Parathyroid adenoma (tissue), 2 donors: ENCODE measurements around the gene PPIH.

ENCODE experiments used
- H2AFZ ChIP-seq: fragments of 300-600 bp; sonication (generic); one replicate; pipeline ENCODE4 v1.7.0; 2017; ENCODE audit warnings: antibody characterized with exemption, mild to moderate bottlenecking
- H3K27ac ChIP-seq: fragments of 300-600 bp; sonication (generic); one replicate; pipeline ENCODE4 v1.7.0; 2017
- H3K27me3 ChIP-seq: fragments of 300-600 bp; sonication (generic); one replicate; pipeline ENCODE4 v1.7.0; 2017; ENCODE audit warnings: low read length; ENCODE audit not compliant: control insufficient read depth, insufficient read depth
- H3K36me3 ChIP-seq: fragments of 300-600 bp; sonication (generic); one replicate; pipeline ENCODE4 v1.7.0; 2017; ENCODE audit warnings: low read length; ENCODE audit not compliant: control insufficient read depth, insufficient read depth
- H3K4me1 ChIP-seq: fragments of 300-600 bp; sonication (generic); one replicate; pipeline ENCODE4 v1.7.0; 2017; ENCODE audit warnings: control low read depth
- H3K4me2 ChIP-seq: fragments of 300-600 bp; sonication (generic); one replicate; pipeline ENCODE4 v1.7.0; 2017; ENCODE audit warnings: low read length
- H3K4me3 ChIP-seq: fragments of 300-600 bp; sonication (generic); one replicate; pipeline ENCODE4 v1.7.0; 2017; ENCODE audit warnings: low read depth, low read length
- H3K79me2 ChIP-seq: fragments of 300-600 bp; sonication (generic); one replicate; pipeline ENCODE4 v1.7.0; 2017; ENCODE audit warnings: control low read depth
- H3K9ac ChIP-seq: fragments of 300-600 bp; sonication (generic); one replicate; pipeline ENCODE4 v1.7.0; 2017; ENCODE audit warnings: mild to moderate bottlenecking
- H3K9me3 ChIP-seq: fragments of 300-600 bp; sonication (generic); one replicate; pipeline ENCODE4 v1.7.0; 2017; ENCODE audit warnings: low read length; ENCODE audit not compliant: control insufficient read depth
- CTCF ChIP-seq: fragments of 300-600 bp; sonication (generic); IDR thresholded peaks from one replicate; pipeline ENCODE4 v1.7.0; 2017; ENCODE audit warnings: antibody characterized with exemption, mild to moderate bottlenecking
- donor health status: primary hyperparathyroidism.

The PPIH gene

GRCh38 chr1:42669936-42670335 lies 11.7 kb downstream of the PPIH start:
- no peak for TF ChIP-seq CTCF
- Histone ChIP-seq H3K36me3 (no peaks in the 10 kb centered on the region), H3K79me2 (no peaks in the 10 kb centered on the region)

GRCh38 chr1:42670425-42670824 lies 12.2 kb downstream of the PPIH start:
- Histone ChIP-seq H3K4me3 (no peak overlapping the region), H3K9me3 (no peaks in the 10 kb centered on the region), H3K79me2 (no peaks in the 10 kb centered on the region), H2AFZ (no peak overlapping the region), H3K9ac (no peak overlapping the region), H3K36me3 (no peaks in the 10 kb centered on the region), H3K4me1 (no peaks in the 10 kb centered on the region), H3K27me3 (no peaks in the 10 kb centered on the region), H3K4me2 (no peak overlapping the region), H3K27ac (no peak overlapping the region)
- TF ChIP-seq CTCF, result no peak

More at GRCh38 chr1:42669936-42670335, 11.7 kb downstream of the PPIH start:
- H3K4me3 ChIP-seq, result no peak overlapping the region
- H3K9ac ChIP-seq, result no peak overlapping the region
- no peak overlapping the region for H3K27ac ChIP-seq
- no peaks in the 10 kb centered on the region for H3K9me3 ChIP-seq
- H3K4me1 ChIP-seq, result no peaks in the 10 kb centered on the region
- H3K27me3 ChIP-seq, result no peaks in the 10 kb centered on the region
- no peak overlapping the region for H3K4me2 ChIP-seq
- no peak overlapping the region for H2AFZ ChIP-seq

GRCh38 chr1:42674214-42674613 lies 16.0 kb downstream of the PPIH start:
- Histone ChIP-seq H3K79me2 (no peaks in the 10 kb centered on the region), H3K4me3 (no peak overlapping the region), H3K9me3 (no peaks in the 10 kb centered on the region), H2AFZ (no peak overlapping the region), H3K27me3 (no peaks in the 10 kb centered on the region), H3K4me2 (no peak overlapping the region), H3K4me1 (no peaks in the 10 kb centered on the region), H3K9ac (no peak overlapping the region), H3K36me3 (no peaks in the 10 kb centered on the region), H3K27ac (no peak overlapping the region)
- no peak for TF ChIP-seq CTCF

GRCh38 chr1:42674682-42675081 lies 16.5 kb downstream of the PPIH start:
- Histone ChIP-seq H3K9me3 (no peaks in the 10 kb centered on the region), H3K9ac (no peak overlapping the region), H3K4me2 (no peak overlapping the region), H3K27me3 (no peaks in the 10 kb centered on the region), H3K27ac (no peak overlapping the region), H3K79me2 (no peaks in the 10 kb centered on the region), H3K4me3 (no peak overlapping the region), H3K36me3 (no peaks in the 10 kb centered on the region), H2AFZ (no peak overlapping the region), H3K4me1 (no peaks in the 10 kb centered on the region)
- TF ChIP-seq CTCF, result no peak

GRCh38 chr1:42675467-42675866 lies 17.2 kb downstream of the PPIH start:
- H2AFZ ChIP-seq, result no peak overlapping the region
- H3K36me3 ChIP-seq, result no peaks in the 10 kb centered on the region
- TF ChIP-seq CTCF, result no peak
- no peaks in the 10 kb centered on the region for H3K27me3 ChIP-seq
- no peak overlapping the region for H3K27ac ChIP-seq
- no peak overlapping the region for H3K4me2 ChIP-seq
- H3K9ac ChIP-seq, result no peak overlapping the region
- no peak overlapping the region for H3K4me3 ChIP-seq
- H3K79me2 ChIP-seq, result no peaks in the 10 kb centered on the region
- no peaks in the 10 kb centered on the region for H3K9me3 ChIP-seq
- H3K4me1 ChIP-seq, result no peaks in the 10 kb centered on the region
